WTC11 (cell line): ENCODE measurements around the gene LGSN. TPM values are rescaled to one million over a fixed set of nuclear protein-coding genes. Genes with fewer than 3 reads are reported as not detected.
A peak's percentile ranks its signal among the peaks of the same experiment; 100 is the strongest.

Source experiments
- ATAC-seq: fragments of 200-7000 bp; cut with Tn5 transposase; 2 replicates; pipeline ENCODE4 v1.10.0; 2021; ENCODE audit warnings: mild to moderate bottlenecking, moderate library complexity
- CTCF ChIA-PET: fragments of 300-600 bp; sonication (Branson Sonifier 250); formaldehyde crosslinking; loops from one replicate; lab custom pipeline; 2021; ENCODE audit warnings: antibody characterized with exemption; lab: Charles Lee
- POLR2A ChIA-PET: fragments of 350-600 bp; sonication (Branson Sonifier 250); formaldehyde crosslinking; loops from one replicate; lab custom pipeline; 2021; ENCODE audit warnings: antibody characterized with exemption; lab: Charles Lee
- DNase-seq: peaks from one replicate; pipeline ENCODE4 v3.0.0; 2021; ENCODE audit warnings: low spot score
- H3K27ac Mint-ChIP-seq: 2 replicates; pipeline ENCODE4 v1.8.0; 2021; ENCODE audit warnings: mixed read lengths
- H3K27me3 Mint-ChIP-seq: 2 replicates; pipeline ENCODE4 v1.8.0; 2021; ENCODE audit warnings: low read depth, mild to moderate bottlenecking, moderate library complexity, mixed read lengths
- H3K36me3 Mint-ChIP-seq: 2 replicates; pipeline ENCODE4 v1.8.0; 2021; ENCODE audit warnings: mixed read lengths
- H3K4me1 Mint-ChIP-seq: 2 replicates; pipeline ENCODE4 v1.8.0; 2022; ENCODE audit warnings: mixed read lengths
- H3K4me3 Mint-ChIP-seq: 2 replicates; pipeline ENCODE4 v1.8.0; 2021; ENCODE audit warnings: mild to moderate bottlenecking, moderate library complexity, mixed read lengths
- H3K9me3 Mint-ChIP-seq: 2 replicates; pipeline ENCODE4 v1.8.0; 2021; ENCODE audit warnings: mixed read lengths
- AR ChIP-seq: fragments of 250-450 bp; sonication (Bioruptor Pico); IDR thresholded peaks from 2 replicates; pipeline ENCODE4 v1.9.0; 2021; ENCODE audit warnings: mild to moderate bottlenecking
- ATF1 ChIP-seq: sonication (generic); formaldehyde crosslinking; IDR thresholded peaks from 2 replicates; pipeline ENCODE4 v1.8.1; 2023; ENCODE audit warnings: mild to moderate bottlenecking, moderate library complexity, missing genetic modification reagents
- ATF2 ChIP-seq: sonication (generic); formaldehyde crosslinking; IDR thresholded peaks from 2 replicates; pipeline ENCODE4 v1.8.1; 2022; ENCODE audit warnings: low read depth, missing genetic modification reagents, borderline replicate concordance
- EMX1 ChIP-seq: fragments of 250-450 bp; sonication (Bioruptor Pico); IDR thresholded peaks from 2 replicates; pipeline ENCODE4 v1.8.0; 2021; ENCODE audit warnings: mild to moderate bottlenecking
- ERG ChIP-seq: fragments of 250-450 bp; sonication (Bioruptor Pico); IDR thresholded peaks from 2 replicates; pipeline ENCODE4 v1.8.0; 2021; ENCODE audit warnings: mild to moderate bottlenecking
- IRF2 ChIP-seq: sonication (generic); formaldehyde crosslinking; IDR thresholded peaks from 2 replicates; pipeline ENCODE4 v1.8.0; 2022; ENCODE audit warnings: low read depth, missing genetic modification reagents, borderline replicate concordance
- KAT7 ChIP-seq: sonication (generic); formaldehyde crosslinking; IDR thresholded peaks from 2 replicates; pipeline ENCODE4 v1.8.1; 2023; ENCODE audit warnings: missing genetic modification reagents, mild to moderate bottlenecking, borderline replicate concordance
- MLX ChIP-seq: sonication (generic); formaldehyde crosslinking; IDR thresholded peaks from 2 replicates; pipeline ENCODE4 v1.8.1; 2023; ENCODE audit warnings: mild to moderate bottlenecking, missing genetic modification reagents, moderate library complexity
- NFE2L1 ChIP-seq: sonication (generic); formaldehyde crosslinking; IDR thresholded peaks from 2 replicates; pipeline ENCODE4 v1.8.1; 2023; ENCODE audit warnings: missing genetic modification reagents
- NR1H2 ChIP-seq: sonication (generic); formaldehyde crosslinking; IDR thresholded peaks from 2 replicates; pipeline ENCODE4 v1.9.0; 2021; ENCODE audit warnings: mild to moderate bottlenecking, moderate library complexity, missing genetic modification reagents
- SMAD3 ChIP-seq: sonication (generic); formaldehyde crosslinking; IDR thresholded peaks from 2 replicates; pipeline ENCODE4 v1.8.0; 2022; ENCODE audit warnings: missing genetic modification reagents, mild to moderate bottlenecking, borderline replicate concordance
- SMAD4 ChIP-seq: sonication (generic); formaldehyde crosslinking; IDR thresholded peaks from 2 replicates; pipeline ENCODE4 v1.8.0; 2022; ENCODE audit warnings: mild to moderate bottlenecking, missing genetic modification reagents
- SOX15 ChIP-seq: fragments of 250-450 bp; sonication (Bioruptor Pico); IDR thresholded peaks from 2 replicates; pipeline ENCODE4 v1.9.0; 2021; ENCODE audit warnings: mild to moderate bottlenecking
- TEAD4 ChIP-seq: sonication (generic); formaldehyde crosslinking; IDR thresholded peaks from 2 replicates; pipeline ENCODE4 v1.8.0; 2022; ENCODE audit warnings: mild to moderate bottlenecking, missing genetic modification reagents
- USF2 ChIP-seq: sonication (generic); formaldehyde crosslinking; IDR thresholded peaks from 2 replicates; pipeline ENCODE4 v1.8.1; 2023; ENCODE audit warnings: mild to moderate bottlenecking, missing genetic modification reagents, moderate library complexity
- ZMAT4 ChIP-seq: fragments of 250-450 bp; sonication (Bioruptor Pico); IDR thresholded peaks from 2 replicates; pipeline ENCODE4 v1.9.0; 2021; ENCODE audit warnings: mild to moderate bottlenecking
- ZNF138 ChIP-seq: sonication (generic); formaldehyde crosslinking; conservative IDR thresholded peaks from 2 replicates; pipeline ENCODE4 v1.8.1; 2022; ENCODE audit warnings: mild to moderate bottlenecking, moderate library complexity, missing genetic modification reagents
- ZNF232 ChIP-seq: sonication (generic); formaldehyde crosslinking; IDR thresholded peaks from 2 replicates; pipeline ENCODE4 v1.8.0; 2022; ENCODE audit warnings: mild to moderate bottlenecking, missing genetic modification reagents
- ZNF263 ChIP-seq: sonication (generic); formaldehyde crosslinking; IDR thresholded peaks from 2 replicates; pipeline ENCODE4 v1.8.1; 2022; ENCODE audit warnings: low read depth, mild to moderate bottlenecking, moderate library complexity, missing genetic modification reagents
- ZNF396 ChIP-seq: fragments of 250-450 bp; sonication (Bioruptor Pico); IDR thresholded peaks from 2 replicates; pipeline ENCODE4 v1.8.0; 2021; ENCODE audit warnings: mild to moderate bottlenecking, moderate library complexity, borderline replicate concordance
- total RNA-seq: library from RNA; stranded (reverse); gene quantifications from 3 replicates; pipeline ENCODE4 v1.2.3, GENCODE V29; 2021

The LGSN gene
- total RNA-seq, 1 experiment from 2014 or later, result 0.35 TPM

- TF ChIP-seq ZMAT4, result no peak
- no peak for TF ChIP-seq SMAD4
- TF ChIP-seq AR, result no peak
- TF ChIP-seq USF2, result no peak
- no peak for TF ChIP-seq IRF2 (CRISPR knock-in tag)
Observed at GRCh38 chr6:63267828-63268227, 52.0 kb downstream of the LGSN start (continued).

- H3K27ac Mint-ChIP-seq, result 0 out of 2 replicates have a peak overlapping the region, but pooled peaks have one; percentile 36
- peaks cover 13% of the 10 kb centered on the region; the same call in 1 of the 2 replicates for H3K36me3 Mint-ChIP-seq
- DNase-seq (no peak), ATAC-seq (peak; percentile 60; the same call in 1 of the 2 replicates)
- H3K9me3 Mint-ChIP-seq, result peaks cover 23% of the 10 kb centered on the region
- H3K27me3 Mint-ChIP-seq, result peaks cover 8% of the 10 kb centered on the region; the same call in 1 of the 2 replicates
- CTCF ChIA-PET, result interaction anchor here (0.6 kb wide), 1 partner anchor 567 kb away, joined by 3 read pairs; no protein-coding TSS in a partner anchor
- H3K4me1 Mint-ChIP-seq, result peaks cover 53% of the 10 kb centered on the region
- POLR2A ChIA-PET, result no interaction called here
- no peak overlapping the region for H3K4me3 Mint-ChIP-seq
- TF ChIP-seq ZNF232 (CRISPR knock-in tag) (no peak), KAT7 (CRISPR knock-in tag) (no peak), ZNF138 (no peak), NR1H2 (CRISPR knock-in tag) (no peak), ZNF263 (CRISPR knock-in tag) (no peak)
- TF ChIP-seq, all 79 proteins: peak for 0
Observed at GRCh38 chr6:63267046-63267445, 52.7 kb downstream of the LGSN start.

GRCh38 chr6:63263444-63263843 lies 56.3 kb downstream of the LGSN start:
- H3K27ac Mint-ChIP-seq, result no peak overlapping the region
- no peaks in the 10 kb centered on the region for H3K27me3 Mint-ChIP-seq
- DNase-seq (no peak), ATAC-seq (0 out of 2 replicates have a peak, but pooled peaks have one; percentile 41)
- peaks cover 4% of the 10 kb centered on the region; the same call in 1 of the 2 replicates for H3K36me3 Mint-ChIP-seq
- TF ChIP-seq ATF1 (CRISPR knock-in tag) (no peak), EMX1 (CRISPR knock-in tag) (no peak), SMAD3 (CRISPR knock-in tag) (no peak)
- H3K4me1 Mint-ChIP-seq, result peaks cover 46% of the 10 kb centered on the region
- POLR2A ChIA-PET, result no interaction called here
- CTCF ChIA-PET, result interaction anchor here (1.2 kb wide), 1 partner anchor 9 kb away, joined by 3 read pairs; no protein-coding TSS in a partner anchor
- H3K9me3 Mint-ChIP-seq, result peaks cover 7% of the 10 kb centered on the region; the same call in 1 of the 2 replicates
- H3K4me3 Mint-ChIP-seq, result no peak overlapping the region

- H3K9me3 Mint-ChIP-seq, result peaks cover 7% of the 10 kb centered on the region; the same call in 1 of the 2 replicates
- ChIA-PET POLR2A (no interaction called here), CTCF (no interaction called here)
- no peak overlapping the region for H3K27ac Mint-ChIP-seq
- no peaks in the 10 kb centered on the region for H3K27me3 Mint-ChIP-seq
- H3K36me3 Mint-ChIP-seq, result peaks cover 4% of the 10 kb centered on the region; the same call in 1 of the 2 replicates
- H3K4me1 Mint-ChIP-seq, result peaks cover 38% of the 10 kb centered on the region
- DNase-seq (no peak), ATAC-seq (no peak)
- no peak overlapping the region for H3K4me3 Mint-ChIP-seq
- TF ChIP-seq TEAD4 (CRISPR knock-in tag) (no peak), ERG (CRISPR knock-in tag) (no peak), NFE2L1 (CRISPR knock-in tag) (no peak), ZNF396 (CRISPR knock-in tag) (no peak), MLX (no peak), SOX15 (CRISPR knock-in tag) (no peak), ATF2 (CRISPR knock-in tag) (no peak)
Observed at GRCh38 chr6:63261820-63262219, 58.0 kb downstream of the LGSN start.
